Adrenal gland (tissue), 5 donors: ENCODE results near the gene KCNB1.

Experiments used
- POLR2A ChIP-seq, 2 donors: fragments of 450-650 bp; IDR thresholded peaks; one replicate each; pipeline ENCODE4 v1.6.1; 2017; ENCODE audit warnings: antibody characterized with exemption in 2 of 2, mild to moderate bottlenecking in 2 of 2, moderate library complexity in 1 of 2
- TF ChIP-seq, protein P1 (sequence below), 6 experiments: fragments of 450-650 bp in 4 of 6; fragments of 200-600 bp in 2 of 6; sonication (generic) in 1 of 6; IDR thresholded peaks; 1 replicate in 5 of 6; 2 replicates in 1 of 6; pipeline versions ENCODE4 v1.5.1 to v1.8.0; 2016 to 2021; ENCODE audit warnings: antibody characterized with exemption in 6 of 6, mild to moderate bottlenecking in 2 of 6, moderate library complexity in 1 of 6
- donor health status: DM: no; HTN: no; CAD: no.

DNA sequence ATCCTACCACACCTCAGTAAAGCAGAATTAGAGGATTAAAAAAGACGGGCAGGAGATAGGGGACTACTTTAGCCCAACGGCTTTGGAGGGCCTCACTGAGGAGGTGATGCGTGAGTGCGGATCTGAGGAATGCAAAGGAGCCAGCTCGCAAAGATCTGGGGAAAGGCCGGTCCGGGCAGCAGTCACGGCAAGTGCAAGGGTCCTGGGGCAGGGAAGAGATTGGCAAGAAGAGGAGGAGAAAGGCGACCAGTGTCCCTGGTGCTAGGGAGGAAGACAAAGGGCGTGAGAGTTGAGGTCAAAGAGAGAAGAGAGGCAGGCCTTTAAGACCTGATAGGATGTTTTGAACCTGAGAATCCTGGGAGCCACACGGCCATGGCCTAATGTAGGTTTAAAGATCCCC, 86.8 kb downstream of the KCNB1 start:
- TF ChIP-seq, protein P1, sequence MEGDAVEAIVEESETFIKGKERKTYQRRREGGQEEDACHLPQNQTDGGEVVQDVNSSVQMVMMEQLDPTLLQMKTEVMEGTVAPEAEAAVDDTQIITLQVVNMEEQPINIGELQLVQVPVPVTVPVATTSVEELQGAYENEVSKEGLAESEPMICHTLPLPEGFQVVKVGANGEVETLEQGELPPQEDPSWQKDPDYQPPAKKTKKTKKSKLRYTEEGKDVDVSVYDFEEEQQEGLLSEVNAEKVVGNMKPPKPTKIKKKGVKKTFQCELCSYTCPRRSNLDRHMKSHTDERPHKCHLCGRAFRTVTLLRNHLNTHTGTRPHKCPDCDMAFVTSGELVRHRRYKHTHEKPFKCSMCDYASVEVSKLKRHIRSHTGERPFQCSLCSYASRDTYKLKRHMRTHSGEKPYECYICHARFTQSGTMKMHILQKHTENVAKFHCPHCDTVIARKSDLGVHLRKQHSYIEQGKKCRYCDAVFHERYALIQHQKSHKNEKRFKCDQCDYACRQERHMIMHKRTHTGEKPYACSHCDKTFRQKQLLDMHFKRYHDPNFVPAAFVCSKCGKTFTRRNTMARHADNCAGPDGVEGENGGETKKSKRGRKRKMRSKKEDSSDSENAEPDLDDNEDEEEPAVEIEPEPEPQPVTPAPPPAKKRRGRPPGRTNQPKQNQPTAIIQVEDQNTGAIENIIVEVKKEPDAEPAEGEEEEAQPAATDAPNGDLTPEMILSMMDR (IDR thresholded peaks at IDR 0.05): no peak
- TF ChIP-seq POLR2A (IDR thresholded peaks at IDR 0.05): no peak
